Fibroblast of the aortic adventitia (primary cell): ENCODE measurements around the gene ZFYVE1. TPM values are rescaled to one million over a fixed set of nuclear protein-coding genes. Genes with fewer than 3 reads are reported as not detected.

Experiments
- DNase-seq: peaks from one replicate; pipeline ENCODE4 v3.0.0-alpha.2; 2010; ENCODE audit warnings: low read depth
- H3K4me3 ChIP-seq: 2 replicates; pipeline ENCODE4 v1.5.1; 2011; ENCODE audit warnings: low read depth, mild to moderate bottlenecking, control low read depth, low read length, moderate library complexity
- CTCF ChIP-seq: IDR thresholded peaks from 2 replicates; pipeline ENCODE4 v1.5.1; 2011; ENCODE audit warnings: mild to moderate bottlenecking, low read length, control low read depth, inconsistent platforms; ENCODE audit not compliant: insufficient read depth
- total RNA-seq: library from RNA; depleted of rRNA; stranded (reverse); fragments of >200 nt; gene quantifications from 2 replicates; pipeline ENCODE4 v1.2.3, GENCODE V29; 2012; ENCODE audit warnings: low replicate concordance

The ZFYVE1 gene
- total RNA-seq, 1 donor = 19.3 TPM

GRCh38 chr14:72945356-72946027 is 81.4 kb downstream of the ZFYVE1 start:
- DNase-seq = no peak
- H3K4me3 ChIP-seq = no peak overlapping the region
- no peak for TF ChIP-seq CTCF

GRCh38 chr14:72943876-72944430 is 83.0 kb downstream of the ZFYVE1 start:
- H3K4me3 ChIP-seq = no peak overlapping the region
- no peak for TF ChIP-seq CTCF
- no peak for DNase-seq

GRCh38 chr14:72942934-72943333 is 84.0 kb downstream of the ZFYVE1 start:
- H3K4me3 ChIP-seq = no peak overlapping the region
- no peak for DNase-seq
- TF ChIP-seq CTCF = no peak

- no peak for TF ChIP-seq CTCF
- H3K4me3 ChIP-seq = no peak overlapping the region
- DNase-seq = no peak
Observed at GRCh38 chr14:72941286-72941985, 85.5 kb downstream of the ZFYVE1 start.

GRCh38 chr14:72939630-72940029 is 87.3 kb downstream of the ZFYVE1 start:
- no peak for DNase-seq
- no peak overlapping the region for H3K4me3 ChIP-seq
- TF ChIP-seq CTCF = no peak

GRCh38 chr14:72932893-72933292 is 94.0 kb downstream of the ZFYVE1 start:
- no peak for TF ChIP-seq CTCF
- H3K4me3 ChIP-seq = no peak overlapping the region
- DNase-seq = no peak
